HEK293T (cell line): ENCODE results near the gene PRKCB.

Experiments
- BHLHE40 ChIP-seq: fragments of 450-650 bp; IDR thresholded peaks from 2 replicates; pipeline ENCODE4 v1.6.1; 2016; ENCODE audit warnings: mild to moderate bottlenecking, moderate library complexity, borderline replicate concordance
- ELF4 ChIP-seq: fragments of 450-650 bp; IDR thresholded peaks from 2 replicates; pipeline ENCODE4 v1.6.1; 2017; ENCODE audit warnings: antibody characterized with exemption
- FOXK2 ChIP-seq: fragments of 450-650 bp; IDR thresholded peaks from 2 replicates; pipeline ENCODE4 v1.6.1; 2016; ENCODE audit warnings: mild to moderate bottlenecking
- FOXM1 ChIP-seq: fragments of 450-650 bp; IDR thresholded peaks from 2 replicates; pipeline ENCODE4 v1.6.1; 2017; ENCODE audit warnings: mild to moderate bottlenecking, borderline replicate concordance
- HDGF ChIP-seq: fragments of 450-650 bp; IDR thresholded peaks from 2 replicates; pipeline ENCODE4 v1.6.1; 2017; ENCODE audit warnings: antibody characterized with exemption, borderline replicate concordance
- LEF1 ChIP-seq: fragments of 450-650 bp; IDR thresholded peaks from 2 replicates; pipeline ENCODE4 v1.6.1; 2017; ENCODE audit warnings: mild to moderate bottlenecking, borderline replicate concordance
- NFRKB ChIP-seq: fragments of 450-650 bp; IDR thresholded peaks from 2 replicates; pipeline ENCODE4 v1.6.1; 2016; ENCODE audit warnings: mild to moderate bottlenecking, moderate library complexity
- PKNOX1 ChIP-seq: fragments of 450-650 bp; IDR thresholded peaks from 2 replicates; pipeline ENCODE4 v1.6.1; 2016
- SUZ12 ChIP-seq: fragments of 450-650 bp; IDR thresholded peaks from 2 replicates; pipeline ENCODE4 v1.6.1; 2016; ENCODE audit warnings: mild to moderate bottlenecking
- TARDBP ChIP-seq: fragments of 450-650 bp; IDR thresholded peaks from 2 replicates; pipeline ENCODE4 v1.6.1; 2016
- ZNF384 ChIP-seq: fragments of 450-650 bp; IDR thresholded peaks from 2 replicates; pipeline ENCODE4 v1.6.1; 2016

DNA sequence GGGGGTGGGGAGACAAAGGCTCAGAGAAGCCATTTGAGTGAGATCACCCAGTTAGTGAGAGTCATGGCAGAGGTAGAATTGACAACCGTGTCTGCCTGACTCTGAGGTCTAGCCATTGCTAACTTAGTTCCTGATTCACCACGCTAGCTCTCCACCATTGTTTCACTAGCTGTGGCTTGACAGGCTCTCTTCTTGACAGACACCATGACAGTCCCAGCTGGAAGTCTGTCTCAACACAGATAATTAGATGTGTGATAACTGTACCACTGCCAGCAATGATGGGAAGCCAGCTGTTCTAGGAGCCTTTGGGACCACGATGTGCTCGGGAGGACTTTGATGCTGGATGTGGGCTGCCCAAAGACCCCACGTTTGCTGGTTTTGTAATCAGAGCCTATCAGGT, 249.9 kb downstream of the PRKCB start:
- TF ChIP-seq LEF1 = no peak
- TF ChIP-seq HDGF = no peak
- no peak for TF ChIP-seq ELF4
- TF ChIP-seq FOXK2 = no peak
- no peak for TF ChIP-seq PKNOX1
- TF ChIP-seq BHLHE40 = no peak
- TF ChIP-seq ZNF384 = no peak
- no peak for TF ChIP-seq NFRKB
- no peak for TF ChIP-seq FOXM1
- TF ChIP-seq TARDBP = no peak
- no peak for TF ChIP-seq SUZ12
